Hematopoietic multipotent progenitor cell treated with erythropoietin and hydrocortisone succinate and interleukin-3 and kit ligand, for 4 days (in vitro differentiated cells): ENCODE data around the gene ACTRT2.

Experiments
- DNase-seq: peaks from one replicate; pipeline ENCODE4 v3.0.0-alpha.2; 2015

ACTRT2 gene

GRCh38 chr1:3070644-3071564 is 49.6 kb downstream of the ACTRT2 start:
- no peak for DNase-seq

- no peak for DNase-seq
These were observed 50.5 kb downstream of the ACTRT2 start for GRCh38 chr1:3071565-3072390.
